Urothelium cell line (cell line): ENCODE results near the gene PKP3.
"Not testable (repeated sequence)": the region's sequence is repeated elsewhere in the genome, so short reads cannot be mapped to it uniquely, and the experiment has no call there.

Source experiments
- DNase-seq: peaks from one replicate; pipeline ENCODE4 v3.0.0; 2011; ENCODE audit warnings: low spot score, mixed read lengths
- FAIRE-seq: peaks from 2 replicates; lab custom pipeline; 2011; peaks lifted over from hg19 to GRCh38; lab: Jason Lieb, UNC

The PKP3 gene

DNA sequence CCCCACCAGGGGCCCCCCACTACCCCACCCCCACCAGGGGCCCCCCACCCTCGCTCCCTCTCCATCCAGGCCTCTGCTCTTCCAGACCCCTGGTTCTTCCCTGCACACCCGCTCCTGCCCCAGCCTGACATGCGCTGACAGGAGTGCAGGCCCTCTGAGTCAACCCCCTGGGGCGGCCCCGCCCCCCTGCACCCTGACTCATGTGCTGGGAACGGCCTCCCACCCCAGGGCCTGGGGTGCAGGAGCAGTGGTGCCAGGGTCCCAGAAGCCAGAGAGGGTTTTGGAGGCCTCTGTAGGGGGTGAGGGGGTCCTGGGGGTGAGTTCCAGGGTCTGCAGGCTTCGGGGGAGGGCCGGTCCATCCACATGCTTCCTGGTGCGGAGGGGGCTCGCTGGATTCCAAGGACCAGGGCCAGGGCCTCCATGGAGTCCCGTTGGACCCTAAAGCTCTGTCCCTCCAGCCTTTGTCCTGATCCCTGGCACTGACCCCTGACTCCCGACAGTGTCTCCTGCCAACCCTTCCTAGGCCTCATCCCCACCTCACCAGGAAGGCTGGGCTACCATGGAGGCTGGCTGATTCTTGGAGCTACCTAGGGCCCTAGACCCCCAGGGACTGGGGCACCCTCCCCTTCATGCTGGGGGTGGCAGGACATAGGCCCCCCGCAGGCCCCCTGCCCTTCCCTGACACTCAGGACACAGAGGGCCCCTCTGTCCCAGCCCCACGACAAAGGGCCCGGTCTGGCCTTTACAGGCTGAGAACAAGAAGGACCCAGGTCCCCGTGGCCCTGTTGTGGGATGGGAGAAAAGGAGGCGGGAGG, 583 bp upstream of the PKP3 start:
- FAIRE-seq (no peak), DNase-seq (peak; percentile 85)

GRCh38 chr11:394858-395655, 1.0 kb downstream of the PKP3 start:
- no peak for FAIRE-seq
- no peak for DNase-seq

DNA sequence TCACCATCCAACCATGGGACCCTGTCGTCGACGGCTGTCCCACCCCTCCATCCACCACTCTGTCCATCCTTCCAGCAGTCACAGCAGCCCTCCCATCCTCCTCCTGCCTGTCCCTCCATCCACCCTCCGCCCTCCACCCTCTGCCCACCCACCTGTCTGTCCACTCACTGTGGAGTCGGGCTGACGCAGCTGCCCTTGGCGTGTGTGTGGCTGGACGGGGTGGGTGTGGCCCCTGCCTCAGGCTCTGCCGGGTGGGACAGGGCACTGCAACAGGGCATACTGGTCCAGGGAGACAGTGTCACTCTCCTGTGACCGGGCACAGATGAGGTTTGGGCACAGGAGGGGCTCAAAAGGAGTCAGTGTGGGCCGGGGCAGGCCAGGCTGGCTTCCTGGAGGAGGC, 1.9 kb downstream of the PKP3 start:
- DNase-seq: no peak
- FAIRE-seq: no peak

- FAIRE-seq (no peak), DNase-seq (peak; percentile 30)
These were observed 2.5 kb downstream of the PKP3 start for GRCh38 chr11:396511-396947.

GRCh38 chr11:396948-397548, 3.0 kb downstream of the PKP3 start:
- DNase-seq: no peak
- no peak for FAIRE-seq

- FAIRE-seq (no peak), DNase-seq (no peak)
These were observed 4.8 kb downstream of the PKP3 start for GRCh38 chr11:398826-399225.

DNA sequence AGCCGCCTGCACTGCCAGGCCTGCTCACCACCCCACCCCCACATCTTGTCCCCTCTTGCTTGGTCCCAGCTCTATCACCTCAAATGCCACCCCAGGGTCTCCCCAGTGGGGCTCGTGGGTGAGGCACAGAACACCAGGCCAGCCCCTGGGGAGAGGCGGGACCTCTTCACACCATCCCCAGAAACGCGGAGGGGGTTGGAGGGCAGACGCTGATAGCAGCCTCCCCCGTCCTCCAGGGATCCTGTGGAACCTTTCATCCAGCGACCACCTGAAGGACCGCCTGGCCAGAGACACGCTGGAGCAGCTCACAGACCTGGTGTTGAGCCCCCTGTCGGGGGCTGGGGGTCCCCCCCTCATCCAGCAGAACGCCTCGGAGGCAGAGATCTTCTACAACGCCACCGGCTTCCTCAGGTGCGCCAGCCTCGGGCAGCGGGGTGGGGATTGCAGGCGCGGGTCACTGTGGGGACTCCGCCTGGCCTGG, 5.8 kb downstream of the PKP3 start:
- no peak for DNase-seq
- no peak for FAIRE-seq

DNA sequence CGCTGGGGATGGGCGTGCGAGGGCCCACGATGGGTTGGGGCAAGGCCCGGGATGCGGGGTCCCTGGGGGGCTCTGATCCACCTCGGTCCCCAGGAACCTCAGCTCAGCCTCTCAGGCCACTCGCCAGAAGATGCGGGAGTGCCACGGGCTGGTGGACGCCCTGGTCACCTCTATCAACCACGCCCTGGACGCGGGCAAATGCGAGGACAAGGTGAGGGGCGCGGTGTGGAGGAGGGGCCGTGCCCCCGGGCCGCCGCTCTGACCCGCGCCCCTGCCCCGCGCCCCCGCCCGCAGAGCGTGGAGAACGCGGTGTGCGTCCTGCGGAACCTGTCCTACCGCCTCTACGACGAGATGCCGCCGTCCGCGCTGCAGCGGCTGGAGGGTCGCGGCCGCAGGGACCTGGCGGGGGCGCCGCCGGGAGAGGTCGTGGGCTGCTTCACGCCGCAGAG, 6.3 kb downstream of the PKP3 start:
- DNase-seq (no peak), FAIRE-seq (no peak)

GRCh38 chr11:401196-401595, 7.2 kb downstream of the PKP3 start:
- not testable (repeated sequence) for FAIRE-seq, DNase-seq

- FAIRE-seq (no peak), DNase-seq (no peak)
These were observed 9.2 kb downstream of the PKP3 start for GRCh38 chr11:403021-403760.

DNA sequence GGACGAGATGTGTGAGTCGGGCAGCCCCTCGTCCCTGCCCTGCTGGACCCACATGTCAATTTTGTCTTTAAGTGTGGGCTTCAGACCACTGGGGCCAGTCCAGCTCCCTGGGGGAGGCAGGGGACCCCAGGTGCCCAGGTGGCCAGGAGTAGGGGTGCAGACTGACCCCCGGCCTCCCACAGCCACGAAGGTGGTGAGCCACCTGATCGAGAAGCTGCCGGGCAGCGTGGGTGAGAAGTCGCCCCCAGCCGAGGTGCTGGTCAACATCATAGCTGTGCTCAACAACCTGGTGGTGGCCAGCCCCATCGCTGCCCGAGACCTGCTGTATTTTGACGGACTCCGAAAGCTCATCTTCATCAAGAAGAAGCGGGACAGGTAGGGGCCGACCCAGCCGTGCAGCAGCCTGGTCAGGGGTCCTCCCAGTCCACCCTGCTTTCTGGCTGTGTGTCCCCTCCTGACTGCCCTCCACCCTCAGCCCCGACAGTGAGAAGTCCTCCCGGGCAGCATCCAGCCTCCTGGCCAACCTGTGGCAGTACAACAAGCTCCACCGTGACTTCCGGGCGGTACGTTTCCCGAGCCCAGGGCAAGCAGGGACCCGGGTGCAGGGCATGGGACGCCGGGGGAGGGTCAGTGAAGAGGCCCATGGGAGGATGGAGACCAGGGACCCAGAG, 9.9 kb downstream of the PKP3 start:
- FAIRE-seq: no peak
- DNase-seq: no peak

DNA sequence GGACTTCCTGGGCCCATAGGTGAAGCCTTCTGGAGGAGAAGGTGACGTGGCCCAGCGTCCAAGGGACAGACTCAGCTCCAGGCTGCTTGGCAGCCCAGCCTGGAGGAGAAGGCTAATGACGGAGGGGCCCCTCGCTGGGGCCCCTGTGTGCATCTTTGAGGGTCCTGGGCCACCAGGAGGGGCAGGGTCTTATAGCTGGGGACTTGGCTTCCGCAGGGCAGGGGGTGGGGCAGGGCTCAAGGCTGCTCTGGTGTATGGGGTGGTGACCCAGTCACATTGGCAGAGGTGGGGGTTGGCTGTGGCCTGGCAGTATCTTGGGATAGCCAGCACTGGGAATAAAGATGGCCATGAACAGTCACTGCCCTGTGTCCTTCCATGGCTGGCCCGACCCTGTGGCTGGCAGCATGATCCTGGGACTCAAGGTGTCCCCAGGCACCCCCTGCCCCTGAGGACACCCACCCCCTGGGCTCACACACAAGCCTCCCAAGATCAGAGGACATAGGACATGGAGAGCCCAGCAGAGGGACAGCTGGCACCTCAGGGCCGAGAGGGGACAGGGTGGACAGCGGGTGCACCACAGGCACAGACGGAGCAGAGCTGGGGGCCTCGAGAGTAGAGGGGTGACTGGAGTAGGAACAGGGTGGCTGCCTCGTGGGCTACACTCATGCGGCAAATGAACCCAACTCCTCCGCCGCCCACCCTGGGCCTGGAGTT, 10.7 kb downstream of the PKP3 start:
- FAIRE-seq: no peak
- DNase-seq: no peak

GRCh38 chr11:405323-405953, 11.4 kb downstream of the PKP3 start:
- DNase-seq: no peak

GRCh38 chr11:405954-406795, 12.2 kb downstream of the PKP3 start:
- FAIRE-seq (no peak), DNase-seq (no peak)

More at GRCh38 chr11:405323-405953, 11.4 kb downstream of the PKP3 start:
- FAIRE-seq: no peak

DNA sequence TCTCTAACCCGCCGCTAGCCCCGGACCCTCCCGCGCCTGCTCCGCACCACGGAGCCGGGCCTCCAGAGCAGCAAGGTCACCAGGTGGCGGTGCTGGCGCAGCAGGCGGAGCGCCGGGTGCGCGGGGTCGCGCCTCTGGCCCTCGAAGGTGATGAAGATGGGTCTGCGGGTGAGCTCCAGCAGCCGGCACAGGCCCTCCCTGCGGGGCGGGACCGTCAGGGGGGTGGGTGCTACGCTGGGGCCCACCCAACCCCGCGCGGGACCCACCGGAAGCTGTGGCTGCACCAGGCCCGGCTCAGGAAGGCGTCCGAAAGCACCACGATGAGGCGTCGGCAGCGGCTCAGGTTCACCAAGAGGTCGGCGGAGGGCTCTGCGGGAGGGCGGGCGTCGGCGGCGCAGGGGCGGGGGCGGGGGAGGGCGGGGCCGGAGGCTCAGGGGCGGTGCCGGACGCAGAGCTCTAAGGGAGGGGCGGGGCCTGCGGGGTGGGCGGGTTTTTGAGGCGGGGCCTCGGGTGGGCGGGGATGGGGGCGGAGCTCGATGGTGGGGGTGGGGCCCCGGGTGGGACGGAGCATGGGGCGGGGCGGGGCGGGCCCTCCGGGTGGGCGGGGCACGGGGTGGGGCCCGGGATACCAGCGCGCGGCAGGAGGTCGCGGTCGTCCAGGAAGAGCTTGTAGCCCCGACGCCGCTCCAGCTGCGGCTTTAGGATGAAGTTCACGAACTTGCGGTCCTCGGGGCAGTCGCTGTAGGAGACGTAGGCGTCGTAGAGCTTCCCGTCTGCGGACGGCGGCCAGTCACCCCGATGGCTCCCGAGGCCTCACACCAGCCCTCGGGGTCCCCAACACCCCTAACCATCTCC, 13.0 kb downstream of the PKP3 start:
- FAIRE-seq (no peak), DNase-seq (peak; percentile 73)

GRCh38 chr11:407651-408123, 13.7 kb downstream of the PKP3 start:
- FAIRE-seq (no peak), DNase-seq (no peak)
